GM18951 (cell line): Measurements from ENCODE around the gene C9orf40.

ENCODE experiments used
- POLR2A ChIP-seq: IDR thresholded peaks from 4 replicates; pipeline ENCODE4 v1.6.1; 2011; ENCODE audit warnings: mild to moderate bottlenecking; ENCODE audit not compliant: insufficient read length, insufficient read depth; ENCODE audit errors: extremely low read depth
- in situ Hi-C: fragments of 300-500 bp; cut with MboI; formaldehyde crosslinking; loops from one replicate; pipeline ENCODE4 v1.12.0; 2022; ENCODE audit warnings: low sequenced_read_pairs, mixed read lengths, inconsistent platforms; ENCODE audit not compliant: unreplicated experiment

The C9orf40 gene

GRCh38 chr9:74952201-74953151, at the start of gene C9orf40:
TSS of gene C9orf40 (minus strand) at chr9:74952912. CDS start at chr9:74952611, 301 bp downstream.
- in situ Hi-C loops, result no loop called here
- TF ChIP-seq POLR2A, result peak; percentile 75

- TF ChIP-seq POLR2A, result no peak
- in situ Hi-C loops, result loop anchor here (5.0 kb wide), 1 partner anchor 225 kb away; no protein-coding TSS in a partner anchor
Observed at GRCh38 chr9:75001719-75002421, 49.2 kb upstream of the C9orf40 start.

GRCh38 chr9:75000835-75001234, 48.1 kb upstream of the C9orf40 start:
- no peak for TF ChIP-seq POLR2A
- in situ Hi-C loops, result loop anchor here (5.0 kb wide), 1 partner anchor 224 kb away; no protein-coding TSS in a partner anchor

- no peak for TF ChIP-seq POLR2A
- in situ Hi-C loops, result no loop called here
Observed at GRCh38 chr9:74985041-74985440, 32.3 kb upstream of the C9orf40 start.

- in situ Hi-C loops, result no loop called here
- TF ChIP-seq POLR2A, result no peak
Observed at GRCh38 chr9:74983709-74984108, 31.0 kb upstream of the C9orf40 start.

GRCh38 chr9:74979844-74980243, 27.1 kb upstream of the C9orf40 start:
- TF ChIP-seq POLR2A, result no peak
- in situ Hi-C loops, result no loop called here

GRCh38 chr9:74977287-74977686, 24.6 kb upstream of the C9orf40 start:
- in situ Hi-C loops, result no loop called here
- TF ChIP-seq POLR2A, result no peak

- in situ Hi-C loops, result no loop called here
- no peak for TF ChIP-seq POLR2A
Observed at GRCh38 chr9:74975538-74975937, 22.8 kb upstream of the C9orf40 start.

GRCh38 chr9:74974558-74974957, 21.8 kb upstream of the C9orf40 start:
- in situ Hi-C loops, result no loop called here
- TF ChIP-seq POLR2A, result no peak

- TF ChIP-seq POLR2A, result no peak
- in situ Hi-C loops, result no loop called here
Observed at GRCh38 chr9:74973714-74974113, 21.0 kb upstream of the C9orf40 start.

- no peak for TF ChIP-seq POLR2A
Observed at GRCh38 chr9:74963056-74963455, 10.3 kb upstream of the C9orf40 start.

GRCh38 chr9:74961496-74961895, 8.8 kb upstream of the C9orf40 start:
- in situ Hi-C loops, result no loop called here
- no peak for TF ChIP-seq POLR2A

More at GRCh38 chr9:74963056-74963455, 10.3 kb upstream of the C9orf40 start:
- in situ Hi-C loops, result no loop called here

GRCh38 chr9:74960561-74960960, 7.8 kb upstream of the C9orf40 start:
- in situ Hi-C loops, result no loop called here
- no peak for TF ChIP-seq POLR2A
